Measurements from ENCODE around the gene SPARC.

DNA sequence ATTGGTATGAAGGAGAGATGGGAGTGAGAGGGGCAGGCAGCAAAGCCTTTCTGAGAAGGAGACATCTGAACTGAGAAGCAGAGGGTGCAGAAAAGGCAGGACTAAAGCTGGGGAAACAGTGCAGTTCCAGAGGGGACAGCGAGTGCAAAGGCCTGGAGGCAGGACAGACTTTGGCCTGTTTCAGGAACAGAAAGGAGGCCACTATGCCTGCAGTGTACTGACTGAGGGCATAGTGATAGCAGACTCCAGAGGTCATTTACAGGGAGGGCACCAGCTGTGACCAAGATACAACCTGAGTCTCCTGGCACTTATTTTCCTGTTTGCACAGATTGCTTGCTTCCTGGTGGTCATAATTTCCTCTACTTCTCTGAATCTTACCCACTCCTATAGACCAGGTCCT is 29.6 kb downstream of the SPARC start:
- TF ChIP-seq EZH2 (IDR thresholded peaks at IDR 0.05; ENCODE audit: insufficient read depth, poor library complexity, severe bottlenecking) (no peak), EZH2phosphoT487 (IDR thresholded peaks at IDR 0.05; ENCODE audit: insufficient read depth, low read depth) (no peak)

All from GM23248 (cell line).